Measurements from ENCODE around the gene DDX18. TPM values are rescaled to one million over a fixed set of nuclear protein-coding genes. Genes with fewer than 3 reads are reported as not detected.
"Not testable (repeated sequence)": the region's sequence is repeated elsewhere in the genome, so short reads cannot be mapped to it uniquely, and the experiment has no call there.

DDX18 gene
- total RNA-seq, 1 experiment from 2014 or later, result 42.8 TPM

DNA sequence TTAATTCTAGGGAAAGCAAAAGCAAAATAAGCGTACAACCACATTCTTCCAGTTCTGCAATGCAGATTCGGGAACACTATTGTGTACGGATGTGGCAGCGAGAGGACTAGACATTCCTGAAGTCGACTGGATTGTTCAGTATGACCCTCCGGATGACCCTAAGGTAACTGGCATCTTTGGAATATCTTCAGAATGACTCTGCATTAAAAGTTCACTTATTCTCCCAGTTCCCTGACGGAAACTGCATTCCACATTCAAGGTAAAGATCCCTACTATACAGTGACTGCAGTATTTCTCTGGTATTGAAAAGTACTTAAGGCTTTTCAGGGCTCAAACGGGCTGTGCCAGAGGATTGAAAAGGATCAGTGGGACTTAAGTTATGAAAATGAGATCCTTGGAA, 10.9 kb downstream of the DDX18 start:
- DNase-seq (no peak), ATAC-seq (no peak)
- Histone ChIP-seq H3K27me3 (ENCODE audit: low read length) (no peaks in the 10 kb centered on the region), H3K4me2 (ENCODE audit: low read length) (no peak overlapping the region), H2AFZ (ENCODE audit: low read length) (no peak overlapping the region), H3K9ac (ENCODE audit: low read length) (no peak overlapping the region), H4K20me1 (ENCODE audit: low read length) (no peaks in the 10 kb centered on the region), H3K9me2 (replicated peaks; ENCODE audit: low read length) (no peaks in the 10 kb centered on the region), H3K36me3 (ENCODE audit: low read depth, low read length) (peaks cover 86% of the 10 kb centered on the region), H3K27ac (ENCODE audit: low read length) (no peak overlapping the region), H3F3A (ENCODE audit: low read length, unreplicated experiment) (no peaks in the 10 kb centered on the region), H3K79me2 (ENCODE audit: low read length) (no peaks in the 10 kb centered on the region), H3K4me3 (ENCODE audit: low read length) (no peak overlapping the region), H3K4me1 (ENCODE audit: insufficient read depth, low read length) (no peaks in the 10 kb centered on the region), H3K9me3 (ENCODE audit: low read length) (no peaks in the 10 kb centered on the region)
- TF ChIP-seq EZH2 (IDR thresholded peaks at IDR 0.05; ENCODE audit: low read length, unreplicated experiment) (no peak), EZH2phosphoT487 (IDR thresholded peaks at IDR 0.05; ENCODE audit: borderline replicate concordance, low read length) (no peak)
- POLR2A ChIA-PET (ENCODE audit: unreplicated experiment), result no interaction called here
- intact Hi-C loops (cut with micrococcal nuclease), result no loop called here
- CTCF ChIA-PET, result no interaction called here
- no TSS peak for BruUV-seq (replicated peaks)

DNA sequence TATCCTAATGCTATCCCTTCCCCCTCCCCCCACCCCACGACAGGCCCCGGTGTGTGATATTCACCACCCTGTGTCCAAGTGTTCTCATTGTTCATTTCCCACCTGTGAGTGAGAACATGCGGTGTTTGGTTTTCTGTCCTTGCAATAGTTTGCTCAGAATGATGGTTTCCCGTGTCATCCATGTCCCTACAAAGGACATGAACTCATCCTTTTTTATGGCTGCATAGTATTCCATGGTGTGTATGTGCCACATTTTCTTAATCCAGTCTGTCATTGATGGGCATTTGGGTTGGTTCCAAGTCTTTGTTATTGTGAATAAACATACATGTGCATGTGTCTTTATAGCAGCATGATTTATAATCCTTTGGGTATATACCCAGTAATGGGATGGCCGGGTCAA, 13.0 kb downstream of the DDX18 start:
- H3K4me3 ChIP-seq (ENCODE audit: low read length); CTCF ChIA-PET; DNase-seq; H4K20me1 ChIP-seq (ENCODE audit: low read length); H3K27ac ChIP-seq (ENCODE audit: low read length); H3K9me2 ChIP-seq (replicated peaks; ENCODE audit: low read length); H3K4me1 ChIP-seq (ENCODE audit: insufficient read depth, low read length); BruUV-seq (replicated peaks); H3K27me3 ChIP-seq (ENCODE audit: low read length); H3K79me2 ChIP-seq (ENCODE audit: low read length); H2AFZ ChIP-seq (ENCODE audit: low read length); H3F3A ChIP-seq (ENCODE audit: low read length, unreplicated experiment); POLR2A ChIA-PET (ENCODE audit: unreplicated experiment); H3K9me3 ChIP-seq (ENCODE audit: low read length); intact Hi-C loops (cut with micrococcal nuclease); H3K4me2 ChIP-seq (ENCODE audit: low read length); ATAC-seq; H3K9ac ChIP-seq (ENCODE audit: low read length): not testable (repeated sequence)
- H3K36me3 ChIP-seq (ENCODE audit: low read depth, low read length), result peaks cover 77% of the 10 kb centered on the region

DNA sequence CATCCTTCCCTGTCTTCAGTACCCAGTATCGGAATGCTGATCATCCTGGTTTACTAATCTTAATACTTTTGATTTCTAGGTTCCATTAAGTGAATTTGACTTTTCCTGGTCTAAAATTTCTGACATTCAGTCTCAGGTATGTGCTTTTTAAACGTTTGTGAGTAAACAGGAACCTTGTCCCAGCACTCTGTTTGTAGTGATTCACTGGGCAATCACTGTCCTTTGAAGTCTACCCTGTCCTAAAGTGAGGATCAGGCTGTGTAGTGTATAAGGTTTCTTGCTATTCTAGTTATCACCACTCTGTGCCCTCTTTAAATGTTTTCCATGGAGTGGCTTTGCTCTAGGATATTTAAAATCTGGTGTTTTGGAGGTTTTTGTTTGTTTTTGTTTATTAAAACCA, 14.4 kb downstream of the DDX18 start:
- Histone ChIP-seq H3K27ac (ENCODE audit: low read length) (no peak overlapping the region), H2AFZ (ENCODE audit: low read length) (no peak overlapping the region), H3K4me1 (ENCODE audit: insufficient read depth, low read length) (no peaks in the 10 kb centered on the region), H3K9me3 (ENCODE audit: low read length) (no peaks in the 10 kb centered on the region), H3K27me3 (ENCODE audit: low read length) (no peaks in the 10 kb centered on the region), H3K9ac (ENCODE audit: low read length) (no peak overlapping the region), H3K79me2 (ENCODE audit: low read length) (no peaks in the 10 kb centered on the region), H3K36me3 (ENCODE audit: low read depth, low read length) (peaks cover 63% of the 10 kb centered on the region), H3K4me2 (ENCODE audit: low read length) (no peak overlapping the region), H3K4me3 (ENCODE audit: low read length) (no peak overlapping the region), H3F3A (ENCODE audit: low read length, unreplicated experiment) (no peaks in the 10 kb centered on the region), H4K20me1 (ENCODE audit: low read length) (no peaks in the 10 kb centered on the region), H3K9me2 (replicated peaks; ENCODE audit: low read length) (no peaks in the 10 kb centered on the region)
- intact Hi-C loops (cut with micrococcal nuclease), result no loop called here
- no peak for TF ChIP-seq EZH2phosphoT487 (IDR thresholded peaks at IDR 0.05; ENCODE audit: borderline replicate concordance, low read length)
- TF ChIP-seq EZH2 (IDR thresholded peaks at IDR 0.05; ENCODE audit: low read length, unreplicated experiment), result no peak
- TF ChIP-seq, protein P1, sequence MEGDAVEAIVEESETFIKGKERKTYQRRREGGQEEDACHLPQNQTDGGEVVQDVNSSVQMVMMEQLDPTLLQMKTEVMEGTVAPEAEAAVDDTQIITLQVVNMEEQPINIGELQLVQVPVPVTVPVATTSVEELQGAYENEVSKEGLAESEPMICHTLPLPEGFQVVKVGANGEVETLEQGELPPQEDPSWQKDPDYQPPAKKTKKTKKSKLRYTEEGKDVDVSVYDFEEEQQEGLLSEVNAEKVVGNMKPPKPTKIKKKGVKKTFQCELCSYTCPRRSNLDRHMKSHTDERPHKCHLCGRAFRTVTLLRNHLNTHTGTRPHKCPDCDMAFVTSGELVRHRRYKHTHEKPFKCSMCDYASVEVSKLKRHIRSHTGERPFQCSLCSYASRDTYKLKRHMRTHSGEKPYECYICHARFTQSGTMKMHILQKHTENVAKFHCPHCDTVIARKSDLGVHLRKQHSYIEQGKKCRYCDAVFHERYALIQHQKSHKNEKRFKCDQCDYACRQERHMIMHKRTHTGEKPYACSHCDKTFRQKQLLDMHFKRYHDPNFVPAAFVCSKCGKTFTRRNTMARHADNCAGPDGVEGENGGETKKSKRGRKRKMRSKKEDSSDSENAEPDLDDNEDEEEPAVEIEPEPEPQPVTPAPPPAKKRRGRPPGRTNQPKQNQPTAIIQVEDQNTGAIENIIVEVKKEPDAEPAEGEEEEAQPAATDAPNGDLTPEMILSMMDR (conservative IDR thresholded peaks at IDR 0.05; ENCODE audit: low read depth, low read length), result no peak
- no peak for DNase-seq
- ATAC-seq, result peak; percentile 20; the same call in 1 of the 2 replicates
- ChIA-PET CTCF (no interaction called here), POLR2A (ENCODE audit: unreplicated experiment) (no interaction called here)
- BruUV-seq (replicated peaks), result no TSS peak

DNA sequence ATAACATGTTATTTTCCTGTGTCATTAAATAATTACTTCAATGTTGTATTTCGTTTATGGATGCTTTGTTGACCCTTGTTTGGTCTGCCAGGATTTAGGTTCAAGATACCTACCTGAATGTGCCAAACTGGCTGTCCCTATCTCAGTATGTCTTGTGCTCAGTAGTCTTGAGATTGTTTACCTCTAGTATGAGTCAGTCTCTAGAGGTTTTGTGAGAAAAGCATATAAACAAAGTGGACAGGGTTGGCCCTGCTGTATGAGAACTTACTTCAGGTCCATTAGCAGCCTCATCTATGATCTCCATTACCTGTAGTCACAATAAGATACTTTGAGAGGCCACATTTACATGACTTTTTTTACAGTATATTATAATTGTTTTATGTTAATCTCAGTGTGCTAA, 17.8 kb downstream of the DDX18 start:
- Histone ChIP-seq H3K4me3 (ENCODE audit: low read length) (no peak overlapping the region), H3K79me2 (ENCODE audit: low read length) (no peaks in the 10 kb centered on the region), H3K4me2 (ENCODE audit: low read length) (no peak overlapping the region), H3K36me3 (ENCODE audit: low read depth, low read length) (peaks cover 29% of the 10 kb centered on the region), H3K27me3 (ENCODE audit: low read length) (no peaks in the 10 kb centered on the region), H3K9ac (ENCODE audit: low read length) (no peak overlapping the region), H3F3A (ENCODE audit: low read length, unreplicated experiment) (no peaks in the 10 kb centered on the region), H3K27ac (ENCODE audit: low read length) (no peak overlapping the region), H3K4me1 (ENCODE audit: insufficient read depth, low read length) (no peaks in the 10 kb centered on the region), H2AFZ (ENCODE audit: low read length) (no peak overlapping the region), H3K9me3 (ENCODE audit: low read length) (no peaks in the 10 kb centered on the region), H4K20me1 (ENCODE audit: low read length) (no peaks in the 10 kb centered on the region), H3K9me2 (replicated peaks; ENCODE audit: low read length) (no peaks in the 10 kb centered on the region)
- intact Hi-C loops (cut with micrococcal nuclease), result no loop called here
- no TSS peak for BruUV-seq (replicated peaks)
- DNase-seq, result no peak
- ChIA-PET POLR2A (ENCODE audit: unreplicated experiment) (no interaction called here), CTCF (no interaction called here)
- no peak for TF ChIP-seq EZH2 (IDR thresholded peaks at IDR 0.05; ENCODE audit: low read length, unreplicated experiment)
- no peak for TF ChIP-seq EZH2phosphoT487 (IDR thresholded peaks at IDR 0.05; ENCODE audit: borderline replicate concordance, low read length)
- TF ChIP-seq, protein P1 (conservative IDR thresholded peaks at IDR 0.05; ENCODE audit: low read depth, low read length), result no peak
- ATAC-seq, result peak; percentile 64

Measured in PC-3 (cell line).